ENCODE data around the gene TNFRSF17. TPM values are rescaled to one million over a fixed set of nuclear protein-coding genes. Genes with fewer than 3 reads are reported as not detected.

TNFRSF17 gene
- total RNA-seq, 4 donors from 2014 or later: 0.73 TPM; not detected in 3

DNA sequence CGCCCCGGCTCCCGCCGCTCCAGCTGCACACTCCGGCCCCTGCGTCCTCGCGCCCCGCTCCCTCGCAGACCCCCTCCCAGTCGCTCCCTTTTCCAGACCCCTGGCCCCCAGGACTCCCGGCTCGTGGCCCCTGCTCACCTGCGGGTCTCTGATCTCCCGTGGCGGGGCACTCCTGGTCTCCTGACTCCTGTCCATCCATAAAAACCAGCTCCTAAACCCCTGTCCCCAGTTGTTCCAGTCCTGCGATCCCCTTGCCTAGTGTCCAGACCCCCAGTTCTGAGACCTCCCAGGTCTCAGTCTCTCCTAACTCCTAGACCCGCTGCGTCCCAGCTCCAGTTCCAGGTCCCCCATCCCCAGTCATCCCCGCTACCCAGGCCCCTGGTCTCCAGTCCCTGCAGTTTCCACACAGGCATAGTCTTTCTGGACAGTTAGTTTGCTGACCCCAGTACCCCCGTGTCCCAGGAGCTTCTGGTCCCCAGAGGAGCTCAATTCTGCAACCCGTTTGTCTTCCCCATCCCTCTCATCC is 11.9 kb downstream of the TNFRSF17 start:
- intact Hi-C loops (cut with DNase I; ENCODE audit: low total_unique reads): no loop called here
- no peaks in the 10 kb centered on the region for H3K27me3 ChIP-seq
- H3K4me3 ChIP-seq: peak overlapping the region; percentile 91 to 99
- TF ChIP-seq POLR2A (IDR thresholded peaks at IDR 0.05): no peak
- TF ChIP-seq CTCF (IDR thresholded peaks at IDR 0.05): no peak
- no peaks in the 10 kb centered on the region for H3K36me3 ChIP-seq
- DNase-seq: no peak
- peak overlapping the region; percentile 80 to 88 for H3K27ac ChIP-seq
- peaks cover 0 to 7% of the 10 kb centered on the region in 2 donors for H3K4me1 ChIP-seq
- H3K9me3 ChIP-seq: no peaks in the 10 kb centered on the region

DNA sequence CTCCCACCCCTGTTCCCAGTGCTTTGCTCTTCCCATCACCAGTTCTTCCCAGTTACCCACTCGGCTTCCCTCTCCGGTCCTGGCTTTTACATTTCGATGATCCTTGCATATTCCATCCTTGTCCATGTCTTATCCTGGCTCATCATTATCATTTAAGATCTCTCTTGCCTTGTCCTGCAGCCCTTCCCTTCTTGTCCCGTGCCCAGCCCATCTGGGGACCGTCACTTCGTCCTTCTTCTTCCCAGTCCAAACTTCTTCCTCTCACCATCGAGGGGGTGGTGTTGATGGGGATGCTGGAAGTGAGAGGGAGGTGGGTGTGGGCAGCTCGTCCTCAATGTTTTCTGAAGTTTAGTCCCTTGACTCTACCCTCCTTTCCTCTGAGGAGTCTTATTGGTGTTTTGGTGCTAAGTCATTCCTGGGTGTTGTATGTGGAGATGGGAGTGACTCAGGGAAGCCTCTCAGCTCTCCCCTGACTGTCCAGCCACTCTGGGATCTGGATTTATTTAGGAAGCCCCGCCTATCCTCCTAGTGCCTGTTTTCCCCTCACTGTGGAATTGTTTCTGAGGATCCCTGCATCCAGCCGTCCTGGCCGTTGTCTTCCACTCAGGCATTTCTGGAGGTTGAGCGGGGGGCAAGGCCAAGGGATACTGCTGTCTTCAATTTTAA is 12.5 kb downstream of the TNFRSF17 start:
- Histone ChIP-seq H3K4me1 (peaks cover 0 to 7% of the 10 kb centered on the region in 2 donors), H3K27ac (peak overlapping the region; percentile 80 to 88), H3K4me3 (peak overlapping the region; percentile 91 to 99), H3K36me3 (no peaks in the 10 kb centered on the region), H3K27me3 (no peaks in the 10 kb centered on the region), H3K9me3 (no peaks in the 10 kb centered on the region)
- DNase-seq: peak; percentile 42 to 66
- intact Hi-C loops (cut with DNase I; ENCODE audit: low total_unique reads): no loop called here
- TF ChIP-seq CTCF (IDR thresholded peaks at IDR 0.05): no peak
- peak; percentile 34 to 44 for TF ChIP-seq POLR2A (IDR thresholded peaks at IDR 0.05)

GRCh38 chr16:11978080-11978479 is 13.1 kb downstream of the TNFRSF17 start:
- H3K4me3 ChIP-seq: peak overlapping the region in 1 of 2 donors; percentile 99
- intact Hi-C loops (cut with DNase I; ENCODE audit: low total_unique reads): no loop called here
- DNase-seq: no peak
- H3K9me3 ChIP-seq: no peaks in the 10 kb centered on the region
- H3K27me3 ChIP-seq: no peaks in the 10 kb centered on the region
- peaks cover 0 to 7% of the 10 kb centered on the region in 2 donors for H3K4me1 ChIP-seq
- H3K27ac ChIP-seq: peak overlapping the region; percentile 80 to 88
- TF ChIP-seq POLR2A (IDR thresholded peaks at IDR 0.05) (no peak), CTCF (IDR thresholded peaks at IDR 0.05) (no peak)
- H3K36me3 ChIP-seq: no peaks in the 10 kb centered on the region

- Histone ChIP-seq H3K27me3 (no peaks in the 10 kb centered on the region), H3K4me1 (peaks cover 0 to 7% of the 10 kb centered on the region in 2 donors), H3K27ac (no peak overlapping the region), H3K4me3 (no peak overlapping the region), H3K9me3 (no peaks in the 10 kb centered on the region), H3K36me3 (no peaks in the 10 kb centered on the region)
- intact Hi-C loops (cut with DNase I; ENCODE audit: low total_unique reads): no loop called here
- TF ChIP-seq CTCF (IDR thresholded peaks at IDR 0.05) (no peak), POLR2A (IDR thresholded peaks at IDR 0.05) (no peak)
- DNase-seq: no peak
Measured at GRCh38 chr16:11979013-11979672, 14.1 kb downstream of the TNFRSF17 start.
